Endothelial cell of umbilical vein (primary cell): ENCODE results near the gene AIG1. TPM values are rescaled to one million over a fixed set of nuclear protein-coding genes. Genes with fewer than 3 reads are reported as not detected.

Experiments used
- BruUV-seq: library from RNA; stranded (reverse); fragments of 400-500 nt; replicated peaks from 2 replicates; lab custom pipeline; 2021; lab: Mats Ljungman, UMichigan
- CTCF ChIA-PET: fragments of 300-600, 350-600 bp; sonication (Branson Sonifier 250); formaldehyde crosslinking; loops from one replicate; lab custom pipeline; 2021; ENCODE audit warnings: antibody characterized with exemption, inconsistent platforms; lab: Charles Lee
- POLR2A ChIA-PET: fragments of 300-600, 350-600 bp; sonication (Branson Sonifier 250); formaldehyde crosslinking; loops from one replicate; lab custom pipeline; 2021; ENCODE audit warnings: antibody characterized with exemption, inconsistent platforms; lab: Charles Lee
- DNase-seq: peaks from one replicate; pipeline ENCODE4 v3.0.0-alpha.2; 2011; ENCODE audit warnings: low read depth, low spot score
- FAIRE-seq: peaks from 2 replicates; lab custom pipeline; 2011; peaks lifted over from hg19 to GRCh38; lab: Jason Lieb, UNC
- H2AFZ ChIP-seq: 2 replicates; pipeline ENCODE4 v1.6.0; 2012; ENCODE audit warnings: low read depth, low read length, control low read depth, inconsistent platforms
- H3K27ac ChIP-seq: 2 replicates; pipeline ENCODE4 v1.5.1; 2011; ENCODE audit warnings: low read depth, mild to moderate bottlenecking, control low read depth, low read length, moderate library complexity; ENCODE audit not compliant: insufficient read depth
- H3K27me3 ChIP-seq, 2 experiments: 2 replicates each; pipeline versions ENCODE4 v1.6.0 to v1.6.1; 2011; ENCODE audit warnings: low read length in 2 of 2, mixed read lengths in 1 of 2; ENCODE audit not compliant: control insufficient read depth in 2 of 2, insufficient read depth in 2 of 2
- H3K36me3 ChIP-seq, 2 experiments: 2 replicates in 1 of 2; 3 replicates in 1 of 2; pipeline ENCODE4 v1.5.1; 2011; ENCODE audit warnings: low read length in 2 of 2, mild to moderate bottlenecking in 1 of 2, moderate library complexity in 1 of 2; ENCODE audit not compliant: control insufficient read depth in 2 of 2, insufficient read depth in 2 of 2; ENCODE audit errors: extremely low read depth in 1 of 2
- H3K4me1 ChIP-seq: 3 replicates; pipeline ENCODE4 v1.5.1; 2011; ENCODE audit warnings: mild to moderate bottlenecking, low read length; ENCODE audit not compliant: control insufficient read depth, insufficient read depth; ENCODE audit errors: extremely low read depth
- H3K4me2 ChIP-seq: 2 replicates; pipeline ENCODE4 v1.6.1; 2011; ENCODE audit warnings: low read length, control low read depth, mixed read lengths; ENCODE audit not compliant: insufficient read depth
- H3K4me3 ChIP-seq, 3 experiments: fragments of 200-600 bp in 1 of 3; sonication (generic), shearing (Covaris generic) in 1 of 3; replicated peaks in 1 of 3; 2 replicates each; pipeline ENCODE4 v1.5.1; 2011 to 2016; ENCODE audit warnings: control low read depth in 3 of 3, low read length in 3 of 3, mild to moderate bottlenecking in 2 of 3, inconsistent platforms in 1 of 3, low read depth in 1 of 3, moderate library complexity in 1 of 3; ENCODE audit not compliant: insufficient read depth in 1 of 3
- H3K79me2 ChIP-seq: 2 replicates; pipeline ENCODE4 v1.6.0; 2012; ENCODE audit warnings: low read length, inconsistent platforms; ENCODE audit not compliant: control insufficient read depth, insufficient read depth
- H3K9ac ChIP-seq: replicated peaks from 2 replicates; pipeline ENCODE3; 2011; ENCODE audit warnings: low read length, control low read depth; ENCODE audit not compliant: insufficient read depth; ENCODE audit errors: extremely low read depth
- H3K9me1 ChIP-seq: replicated peaks from 3 replicates; pipeline ENCODE4 v1.6.0; 2011; ENCODE audit warnings: mild to moderate bottlenecking, low read length; ENCODE audit not compliant: control insufficient read depth, insufficient read depth; ENCODE audit errors: extremely low read depth
- H3K9me3 ChIP-seq: replicated peaks from 2 replicates; pipeline ENCODE4 v1.5.1; 2012; ENCODE audit warnings: low read length, inconsistent platforms; ENCODE audit not compliant: control insufficient read depth, insufficient read depth
- H4K20me1 ChIP-seq: replicated peaks from 2 replicates; pipeline ENCODE3; 2011; ENCODE audit warnings: mild to moderate bottlenecking, low read length; ENCODE audit not compliant: control insufficient read depth, insufficient read depth; ENCODE audit errors: extremely low read depth
- CTCF ChIP-seq, 2 donors: IDR thresholded peaks; 1 replicate in 1 of 2; 2 replicates in 1 of 2; pipeline ENCODE4 v1.5.1; 2011; ENCODE audit warnings: low read length in 2 of 2, mild to moderate bottlenecking in 2 of 2, moderate library complexity in 2 of 2, control low read depth in 1 of 2, inconsistent platforms in 1 of 2, low read depth in 1 of 2; ENCODE audit not compliant: insufficient read depth in 1 of 2; ENCODE audit errors: extremely low read depth in 1 of 2
- EZH2 ChIP-seq: IDR thresholded peaks from 2 replicates; pipeline ENCODE4 v1.6.1; 2012; ENCODE audit warnings: borderline replicate concordance, low read depth, mild to moderate bottlenecking, moderate library complexity, low read length, inconsistent platforms; ENCODE audit not compliant: severe bottlenecking
- FOS ChIP-seq: IDR thresholded peaks from 2 replicates; pipeline ENCODE4 v1.6.1; 2011; ENCODE audit warnings: mild to moderate bottlenecking, low read length, moderate library complexity, borderline replicate concordance; ENCODE audit not compliant: insufficient read depth
- GATA2 ChIP-seq: IDR thresholded peaks from 2 replicates; pipeline ENCODE4 v1.7.0; 2011; ENCODE audit warnings: low read depth, mild to moderate bottlenecking, moderate library complexity, mixed read lengths, low read length; ENCODE audit not compliant: insufficient read length, insufficient read depth
- JUN ChIP-seq: IDR thresholded peaks from 2 replicates; pipeline ENCODE4 v1.6.1; 2011; ENCODE audit warnings: borderline replicate concordance, low read depth; ENCODE audit not compliant: insufficient read length, insufficient read depth
- MAX ChIP-seq: IDR thresholded peaks from 2 replicates; pipeline ENCODE4 v1.6.1; 2011; ENCODE audit not compliant: insufficient read depth, insufficient read length
- MYC ChIP-seq: IDR thresholded peaks from one replicate; pipeline ENCODE4 v1.6.1; 2011; ENCODE audit warnings: mild to moderate bottlenecking, low read depth, low read length
- POLR2A ChIP-seq: IDR thresholded peaks from 2 replicates; pipeline ENCODE4 v1.6.1; 2012; ENCODE audit warnings: low read depth, mild to moderate bottlenecking, control low read depth, low read length
- POLR2AphosphoS5 ChIP-seq: IDR thresholded peaks from 2 replicates; pipeline ENCODE4 v1.6.1; 2012; ENCODE audit warnings: low read depth, mild to moderate bottlenecking, control low read depth, low read length, moderate library complexity; ENCODE audit not compliant: insufficient read depth
- dilution Hi-C: fragments of 300-500 bp; cut with MboI; formaldehyde crosslinking; loops from one replicate; pipeline ENCODE4 v1.15.0; 2019; ENCODE audit warnings: low sequenced_read_pairs; ENCODE audit not compliant: extremely low pct_ligation_motif_present
- intact Hi-C: fragments of 100-400 bp; cut with micrococcal nuclease; formaldehyde crosslinking; loops from one replicate; pipeline ENCODE4 v1.10.0; 2022
- polyA plus RNA-seq, 4 experiments: library from polyadenylated mRNA; depleted of rRNA in 3 of 4; stranded (reverse) in 3 of 4; unstranded in 1 of 4; fragments of >200 nt; gene quantifications; 2 replicates each; pipeline versions ENCODE4 v1.2.1 to v1.2.3, GENCODE V29; 2011 to 2012; ENCODE audit warnings: missing spikeins in 1 of 4
- total RNA-seq: library from RNA; stranded (reverse); gene quantifications from 2 replicates; pipeline ENCODE4 v1.2.3, GENCODE V29; 2021

AIG1 gene
- total and polyA plus RNA-seq, 2 donors (not counting 3 experiments of a cell fraction or from before 2014, with no cell fraction given), result 17.7 to 22.7 TPM

GRCh38 chr6:143112084-143112768, 51.5 kb downstream of the AIG1 start:
- H3K27me3 ChIP-seq, result no peaks in the 10 kb centered on the region
- TF ChIP-seq EZH2, result no peak
- no peak for TF ChIP-seq JUN
- TF ChIP-seq FOS, result no peak
- TF ChIP-seq GATA2, result no peak
- no peak for TF ChIP-seq MYC
- TF ChIP-seq POLR2AphosphoS5, result no peak
- no peak for TF ChIP-seq MAX
- TF ChIP-seq POLR2A, result no peak
- TF ChIP-seq CTCF (IDR thresholded peaks at IDR 0.05; ENCODE audit: extremely low read depth in 1 of 2, insufficient read depth in 1 of 2, low read depth in 1 of 2, low read length in 2 of 2), result no peak
- no TSS peak for BruUV-seq
- no peaks in the 10 kb centered on the region for H4K20me1 ChIP-seq
- H3K79me2 ChIP-seq, result no peaks in the 10 kb centered on the region
- dilution Hi-C loops, result no loop called here
- no peak overlapping the region for H2AFZ ChIP-seq
- POLR2A ChIA-PET, result no interaction called here
- no peak overlapping the region for H3K9ac ChIP-seq
- intact Hi-C loops, result no loop called here
- no peak for FAIRE-seq
- H3K4me1 ChIP-seq, result no peaks in the 10 kb centered on the region
- H3K27ac ChIP-seq, result no peak overlapping the region
- no peaks in the 10 kb centered on the region for H3K9me1 ChIP-seq
- H3K36me3 ChIP-seq, result no peaks in the 10 kb centered on the region
- H3K4me3 ChIP-seq, result no peak overlapping the region
- H3K9me3 ChIP-seq, result no peaks in the 10 kb centered on the region
- no peak for DNase-seq
- CTCF ChIA-PET, result no interaction called here
- no peak overlapping the region for H3K4me2 ChIP-seq
